ENCODE results near the gene KIAA0232.
A peak's percentile ranks its signal among the peaks of the same experiment; 100 is the strongest.
"Not testable (repeated sequence)": the region's sequence is repeated elsewhere in the genome, so short reads cannot be mapped to it uniquely, and the experiment has no call there.

Gene KIAA0232

DNA sequence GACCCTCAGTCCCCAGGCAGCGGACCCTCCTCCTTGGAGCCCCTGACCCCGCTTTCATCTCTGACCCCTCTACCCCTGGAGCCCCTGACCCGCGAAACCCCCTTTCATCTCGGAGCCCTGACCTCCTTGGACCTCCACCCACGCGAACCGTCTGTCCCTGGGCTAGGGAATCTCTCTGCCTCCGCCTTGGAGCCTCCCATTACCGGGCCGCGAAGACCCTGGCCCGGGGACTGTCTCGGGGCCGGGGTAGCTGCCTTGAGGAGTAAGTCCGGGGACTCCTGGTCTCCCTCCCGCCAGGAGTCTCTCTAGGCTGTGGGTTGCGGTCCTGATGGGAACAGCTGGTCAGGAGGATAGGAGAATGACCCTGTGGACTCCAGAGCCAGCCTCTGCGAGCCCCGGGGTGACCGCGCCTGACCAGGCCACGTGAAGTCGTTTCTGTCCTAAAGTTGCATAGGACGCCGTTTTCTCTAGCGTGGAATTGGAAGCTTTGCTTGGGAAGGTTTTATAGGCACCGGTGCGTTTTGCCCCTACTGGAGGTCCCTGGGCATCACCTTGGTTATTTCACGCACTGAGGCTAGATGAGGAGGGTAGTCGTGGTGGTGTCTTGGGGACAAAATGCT lies 127.9 kb downstream of the KIAA0232 start:
- Histone ChIP-seq H3K4me2 (ENCODE audit: low read depth, low read length, poor library complexity, severe bottlenecking) (peak overlapping the region; percentile 80), H3K4me3 (ENCODE audit: insufficient read depth, low read length, poor library complexity, severe bottlenecking) (peak overlapping the region; percentile 72), H3K9me2 (replicated peaks; ENCODE audit: insufficient read depth, low read length) (no peaks in the 10 kb centered on the region), H3K9ac (ENCODE audit: low read length) (peak overlapping the region; percentile 72), H3F3A (ENCODE audit: insufficient read depth) (no peaks in the 10 kb centered on the region), H3K36me3 (ENCODE audit: low read length) (no peaks in the 10 kb centered on the region), H3K9me3 (ENCODE audit: insufficient read depth, low read length) (no peaks in the 10 kb centered on the region), H4K20me1 (ENCODE audit: low read depth, low read length) (no peaks in the 10 kb centered on the region), H3K27me3 (ENCODE audit: low read length) (no peaks in the 10 kb centered on the region; the same call in 1 of the 2 replicates), H3K79me2 (ENCODE audit: insufficient read depth, low read length) (no peaks in the 10 kb centered on the region), H2AFZ (ENCODE audit: low read depth, low read length, severe bottlenecking) (no peak overlapping the region), H3K27ac (ENCODE audit: low read depth, low read length) (no peak overlapping the region)
- TF ChIP-seq, protein P1, sequence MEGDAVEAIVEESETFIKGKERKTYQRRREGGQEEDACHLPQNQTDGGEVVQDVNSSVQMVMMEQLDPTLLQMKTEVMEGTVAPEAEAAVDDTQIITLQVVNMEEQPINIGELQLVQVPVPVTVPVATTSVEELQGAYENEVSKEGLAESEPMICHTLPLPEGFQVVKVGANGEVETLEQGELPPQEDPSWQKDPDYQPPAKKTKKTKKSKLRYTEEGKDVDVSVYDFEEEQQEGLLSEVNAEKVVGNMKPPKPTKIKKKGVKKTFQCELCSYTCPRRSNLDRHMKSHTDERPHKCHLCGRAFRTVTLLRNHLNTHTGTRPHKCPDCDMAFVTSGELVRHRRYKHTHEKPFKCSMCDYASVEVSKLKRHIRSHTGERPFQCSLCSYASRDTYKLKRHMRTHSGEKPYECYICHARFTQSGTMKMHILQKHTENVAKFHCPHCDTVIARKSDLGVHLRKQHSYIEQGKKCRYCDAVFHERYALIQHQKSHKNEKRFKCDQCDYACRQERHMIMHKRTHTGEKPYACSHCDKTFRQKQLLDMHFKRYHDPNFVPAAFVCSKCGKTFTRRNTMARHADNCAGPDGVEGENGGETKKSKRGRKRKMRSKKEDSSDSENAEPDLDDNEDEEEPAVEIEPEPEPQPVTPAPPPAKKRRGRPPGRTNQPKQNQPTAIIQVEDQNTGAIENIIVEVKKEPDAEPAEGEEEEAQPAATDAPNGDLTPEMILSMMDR (IDR thresholded peaks at IDR 0.05; ENCODE audit: insufficient read depth, low read length, poor library complexity, severe bottlenecking): no peak
- TF ChIP-seq EZH2phosphoT487 (conservative IDR thresholded peaks at IDR 0.05; ENCODE audit: low read length): no peak

DNA sequence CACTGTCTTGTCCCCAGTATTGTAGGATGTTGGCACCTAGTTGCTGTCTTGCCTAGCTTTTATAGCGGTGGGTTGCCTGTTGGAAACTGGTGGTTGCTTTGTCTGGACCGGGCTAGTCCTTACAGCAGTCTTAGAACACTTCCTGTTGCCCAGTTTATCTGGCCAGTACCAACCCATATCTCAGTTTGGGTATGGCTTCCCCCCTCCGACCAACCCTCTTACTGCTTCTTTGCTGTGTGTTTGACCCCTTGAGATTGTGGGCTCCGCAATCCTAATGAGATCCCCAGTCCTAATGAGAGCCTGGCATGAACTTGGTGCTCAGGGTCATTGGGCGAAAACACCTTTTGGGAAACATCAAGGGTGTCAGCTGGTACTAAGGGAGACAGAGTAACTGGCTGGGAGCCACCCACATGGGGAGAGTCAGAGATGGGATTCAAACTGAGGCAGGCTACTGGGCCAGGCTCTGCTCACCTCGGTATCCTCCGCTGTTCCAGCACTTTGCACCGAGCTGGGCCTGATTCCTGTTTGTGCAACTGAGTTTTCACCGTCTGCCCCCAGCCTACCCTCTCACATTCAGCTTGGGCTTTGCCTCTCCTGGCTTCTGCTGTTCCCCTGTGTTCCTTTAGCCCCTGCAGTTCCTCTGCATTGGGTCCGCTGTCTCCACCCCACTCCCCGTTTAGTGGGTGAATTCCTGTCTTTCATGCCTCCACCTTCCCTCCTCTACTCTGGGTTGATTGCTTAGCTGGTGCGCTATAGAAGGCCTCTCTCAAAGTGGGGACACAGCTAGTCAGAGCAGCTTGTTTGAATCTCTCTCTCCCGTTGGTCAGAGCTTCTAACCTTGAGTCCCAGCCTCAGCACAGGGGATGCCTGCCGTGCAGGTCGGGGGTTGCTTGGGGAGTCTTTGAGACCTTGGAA lies 128.7 kb downstream of the KIAA0232 start:
- no peaks in the 10 kb centered on the region for H4K20me1 ChIP-seq (ENCODE audit: low read depth, low read length)
- peak overlapping the region; percentile 80 for H3K4me2 ChIP-seq (ENCODE audit: low read depth, low read length, poor library complexity, severe bottlenecking)
- H2AFZ ChIP-seq (ENCODE audit: low read depth, low read length, severe bottlenecking): no peak overlapping the region
- H3K9me2 ChIP-seq (replicated peaks; ENCODE audit: insufficient read depth, low read length): no peaks in the 10 kb centered on the region
- no peaks in the 10 kb centered on the region for H3K36me3 ChIP-seq (ENCODE audit: low read length)
- H3K79me2 ChIP-seq (ENCODE audit: insufficient read depth, low read length): no peaks in the 10 kb centered on the region
- H3F3A ChIP-seq (ENCODE audit: insufficient read depth): no peaks in the 10 kb centered on the region
- H3K9ac ChIP-seq (ENCODE audit: low read length): no peak overlapping the region; the same call in 1 of the 2 replicates
- H3K9me3 ChIP-seq (ENCODE audit: insufficient read depth, low read length): no peaks in the 10 kb centered on the region
- H3K4me3 ChIP-seq (ENCODE audit: insufficient read depth, low read length, poor library complexity, severe bottlenecking): no peak overlapping the region
- no peaks in the 10 kb centered on the region; the same call in 1 of the 2 replicates for H3K27me3 ChIP-seq (ENCODE audit: low read length)
- TF ChIP-seq EZH2phosphoT487 (conservative IDR thresholded peaks at IDR 0.05; ENCODE audit: low read length): no peak
- TF ChIP-seq, protein P1 (IDR thresholded peaks at IDR 0.05; ENCODE audit: insufficient read depth, low read length, poor library complexity, severe bottlenecking): no peak
- no peak overlapping the region for H3K27ac ChIP-seq (ENCODE audit: low read depth, low read length)

DNA sequence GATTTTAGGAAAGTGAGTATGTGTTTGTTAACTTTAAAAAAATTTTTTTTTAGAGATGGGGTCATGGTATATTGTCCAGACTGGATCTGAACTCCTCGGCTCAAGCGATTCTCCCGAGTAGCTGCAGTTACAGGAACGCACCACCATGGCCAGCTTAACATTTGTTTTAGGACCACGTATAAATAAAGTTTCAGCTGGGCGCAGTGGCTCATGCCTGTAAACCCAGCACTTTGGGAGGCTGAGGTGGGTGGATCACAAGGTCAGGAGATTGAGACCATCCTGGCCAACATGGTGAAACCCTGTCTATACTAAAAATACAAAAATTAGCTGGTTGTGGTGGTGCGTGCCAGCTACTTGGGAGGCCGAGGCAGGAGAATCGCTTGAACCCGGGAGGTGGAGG lies 129.4 kb downstream of the KIAA0232 start:
- H3K4me3 ChIP-seq (ENCODE audit: insufficient read depth, low read length, poor library complexity, severe bottlenecking); H2AFZ ChIP-seq (ENCODE audit: low read depth, low read length, severe bottlenecking); H3K9me3 ChIP-seq (ENCODE audit: insufficient read depth, low read length); H3K27ac ChIP-seq (ENCODE audit: low read depth, low read length); H3K27me3 ChIP-seq (ENCODE audit: low read length); H3K36me3 ChIP-seq (ENCODE audit: low read length); H4K20me1 ChIP-seq (ENCODE audit: low read depth, low read length); H3K9me2 ChIP-seq (replicated peaks; ENCODE audit: insufficient read depth, low read length); H3K4me2 ChIP-seq (ENCODE audit: low read depth, low read length, poor library complexity, severe bottlenecking); H3F3A ChIP-seq (ENCODE audit: insufficient read depth); H3K79me2 ChIP-seq (ENCODE audit: insufficient read depth, low read length); H3K9ac ChIP-seq (ENCODE audit: low read length): not testable (repeated sequence)

DNA sequence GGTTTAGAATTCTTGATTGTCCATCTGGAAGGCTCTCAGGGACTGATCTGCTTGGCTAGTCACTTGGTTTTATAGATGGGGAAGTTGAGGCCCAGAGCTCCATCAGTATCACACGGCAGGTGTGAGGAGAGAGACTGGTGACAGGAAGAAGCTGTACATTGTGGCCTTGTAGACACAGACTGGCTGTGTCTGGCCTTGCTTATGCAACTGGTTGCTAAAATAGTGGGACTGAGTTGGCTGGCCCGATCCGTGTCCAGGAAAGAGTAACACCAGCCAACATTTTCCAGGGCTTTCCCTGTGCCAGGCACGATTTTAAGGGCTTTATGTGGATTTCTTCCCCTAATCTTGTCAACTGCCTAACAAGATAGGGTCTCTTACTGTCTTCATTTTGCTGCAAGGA lies 129.9 kb downstream of the KIAA0232 start:
- H3K9me2 ChIP-seq (replicated peaks; ENCODE audit: insufficient read depth, low read length): no peaks in the 10 kb centered on the region
- no peak overlapping the region for H3K4me2 ChIP-seq (ENCODE audit: low read depth, low read length, poor library complexity, severe bottlenecking)
- no peak overlapping the region for H3K4me3 ChIP-seq (ENCODE audit: insufficient read depth, low read length, poor library complexity, severe bottlenecking)
- no peak overlapping the region for H2AFZ ChIP-seq (ENCODE audit: low read depth, low read length, severe bottlenecking)
- TF ChIP-seq EZH2phosphoT487 (conservative IDR thresholded peaks at IDR 0.05; ENCODE audit: low read length): no peak
- TF ChIP-seq, protein P1 (IDR thresholded peaks at IDR 0.05; ENCODE audit: insufficient read depth, low read length, poor library complexity, severe bottlenecking): no peak
- no peaks in the 10 kb centered on the region for H4K20me1 ChIP-seq (ENCODE audit: low read depth, low read length)
- no peak overlapping the region for H3K27ac ChIP-seq (ENCODE audit: low read depth, low read length)
- no peaks in the 10 kb centered on the region for H3K36me3 ChIP-seq (ENCODE audit: low read length)
- no peaks in the 10 kb centered on the region for H3F3A ChIP-seq (ENCODE audit: insufficient read depth)
- H3K79me2 ChIP-seq (ENCODE audit: insufficient read depth, low read length): no peaks in the 10 kb centered on the region
- no peaks in the 10 kb centered on the region for H3K9me3 ChIP-seq (ENCODE audit: insufficient read depth, low read length)
- no peaks in the 10 kb centered on the region; the same call in 1 of the 2 replicates for H3K27me3 ChIP-seq (ENCODE audit: low read length)
- H3K9ac ChIP-seq (ENCODE audit: low read length): no peak overlapping the region

All from SU-DHL-6 (cell line).